Sigmoid colon (tissue), 7 donors: ENCODE results near the gene RHEB. TPM values are rescaled to one million over a fixed set of nuclear protein-coding genes. Genes with fewer than 3 reads are reported as not detected.

Experiments
- DNase-seq: peaks from one replicate; pipeline ENCODE4 v3.0.0-alpha.2; 2019
- H3K27ac ChIP-seq, 4 donors: fragments of 200-600 bp; sonication (generic); one replicate each; pipeline ENCODE4 v1.5.1; 2016 to 2019; ENCODE audit warnings: mild to moderate bottlenecking in 1 of 4
- H3K27me3 ChIP-seq, 3 donors: fragments of 200-600 bp; sonication (generic); one replicate each; pipeline ENCODE4 v1.5.1; 2019; ENCODE audit warnings: mild to moderate bottlenecking in 1 of 3
- H3K36me3 ChIP-seq, 4 donors: fragments of 200-600 bp; sonication (generic); one replicate each; pipeline ENCODE4 v1.5.1; 2016 to 2019
- H3K4me1 ChIP-seq, 4 donors: fragments of 200-600 bp; sonication (generic); one replicate each; pipeline ENCODE4 v1.5.1; 2017 to 2019
- H3K4me3 ChIP-seq, 4 donors: fragments of 200-600 bp; sonication (generic); one replicate each; pipeline ENCODE4 v1.5.1; 2017 to 2019; ENCODE audit warnings: mild to moderate bottlenecking in 2 of 4, moderate library complexity in 1 of 4
- H3K9me3 ChIP-seq, 4 donors: fragments of 200-600 bp in 3 of 4; sonication (generic) in 3 of 4; one replicate each; pipeline versions ENCODE4 v1.5.1 to v1.6.1; 2013 to 2019
- EP300 ChIP-seq, 4 donors: sonication (generic); formaldehyde crosslinking; IDR thresholded peaks; one replicate each; pipeline ENCODE4 v1.6.1; 2017; ENCODE audit warnings: antibody characterized with exemption in 4 of 4
- POLR2A ChIP-seq, 2 donors: fragments of 450-650 bp; IDR thresholded peaks; one replicate each; pipeline ENCODE4 v1.6.1; 2016; ENCODE audit warnings: antibody characterized with exemption in 2 of 2, mild to moderate bottlenecking in 2 of 2, moderate library complexity in 2 of 2
- POLR2AphosphoS5 ChIP-seq, 4 donors: sonication (generic); formaldehyde crosslinking; IDR thresholded peaks; one replicate each; pipeline ENCODE4 v1.6.1; 2017; ENCODE audit warnings: antibody characterized with exemption in 4 of 4
- WGBS, 2 donors: extraction: QIAGEN DNeasy Blood & Tissue Kit; methylation state at CpG; one replicate each; pipeline ENCODE4 v1.1.7; 2013; 5-methylcytosine and 5-hydroxymethylcytosine counted together
- intact Hi-C: fragments of 100-400 bp; cut with DNase I; formaldehyde crosslinking; loops from one replicate; pipeline ENCODE4 v1.15.1; 2023
- polyA plus RNA-seq, 3 donors: library from polyadenylated mRNA; stranded (reverse); fragments of 200-250 nt; gene quantifications; one replicate each; pipeline ENCODE4 v1.2.3, GENCODE V29; 2013
- total RNA-seq, 4 donors: library from RNA; depleted of rRNA; stranded (reverse); fragments of >200 nt; gene quantifications; one replicate each; pipeline ENCODE4 v1.1.0, GENCODE V29; 2016
- TF ChIP-seq, protein P1 (sequence below), 4 experiments: fragments of 450-650 bp in 3 of 4; fragments of 200-600 bp in 1 of 4; IDR thresholded peaks; one replicate each; pipeline ENCODE4 v1.5.1; 2016 to 2019; ENCODE audit warnings: antibody characterized with exemption in 4 of 4, mild to moderate bottlenecking in 3 of 4, moderate library complexity in 2 of 4
- donor health status: healthy with polysubstance abuse.
- donor health status: Bipolar disorder and iron deficiency.
- donor health status: healthy.

RHEB gene
- total and polyA plus RNA-seq, 7 donors: 48.3 to 162 (median 121) TPM

DNA sequence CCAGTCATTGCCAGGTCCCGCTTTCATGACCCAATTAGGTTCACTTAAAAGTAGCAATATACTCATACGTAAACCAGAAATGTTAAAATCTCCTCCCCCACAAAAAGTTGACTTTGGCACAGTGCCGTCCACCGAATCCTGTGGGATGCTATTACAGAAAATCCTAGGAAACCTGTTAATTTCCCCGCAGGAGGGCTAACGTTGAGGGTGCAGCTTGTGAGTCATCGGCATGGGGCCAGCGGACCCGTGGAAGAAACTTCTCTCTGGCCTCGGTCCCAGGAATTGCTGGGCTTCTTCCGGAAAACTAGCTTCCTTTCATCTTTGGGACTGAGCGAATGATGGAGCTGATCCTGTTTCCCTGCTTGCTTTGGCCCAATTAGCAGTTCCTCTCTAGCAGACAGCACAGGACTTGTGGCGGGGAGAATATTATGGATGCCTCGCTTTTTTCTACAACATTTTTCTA lies 93.2 kb downstream of the RHEB start:
- H3K36me3 ChIP-seq: no peaks in the 10 kb centered on the region
- peak; percentile 92 for DNase-seq
- H3K27me3 ChIP-seq: no peaks in the 10 kb centered on the region
- H3K4me1 ChIP-seq: peaks cover 0 to 38% (median 30%) of the 10 kb centered on the region in 4 donors
- peak overlapping the region; percentile 58 to 69 (median 65) for H3K27ac ChIP-seq
- H3K4me3 ChIP-seq: no peak overlapping the region
- H3K9me3 ChIP-seq: peaks cover 0 to 5% (median 0%) of the 10 kb centered on the region in 4 donors
- WGBS, 2 donors: 49 to 64% methylated on average over 14 of the region's 14 CpGs
- intact Hi-C loops: no loop called here
- peak in 1 of 4 donors; percentile 72 for TF ChIP-seq EP300 (IDR thresholded peaks at IDR 0.05)
- TF ChIP-seq POLR2AphosphoS5 (IDR thresholded peaks at IDR 0.05): peak in 2 of 4 donors; percentile 26 to 74
- TF ChIP-seq, protein P1, sequence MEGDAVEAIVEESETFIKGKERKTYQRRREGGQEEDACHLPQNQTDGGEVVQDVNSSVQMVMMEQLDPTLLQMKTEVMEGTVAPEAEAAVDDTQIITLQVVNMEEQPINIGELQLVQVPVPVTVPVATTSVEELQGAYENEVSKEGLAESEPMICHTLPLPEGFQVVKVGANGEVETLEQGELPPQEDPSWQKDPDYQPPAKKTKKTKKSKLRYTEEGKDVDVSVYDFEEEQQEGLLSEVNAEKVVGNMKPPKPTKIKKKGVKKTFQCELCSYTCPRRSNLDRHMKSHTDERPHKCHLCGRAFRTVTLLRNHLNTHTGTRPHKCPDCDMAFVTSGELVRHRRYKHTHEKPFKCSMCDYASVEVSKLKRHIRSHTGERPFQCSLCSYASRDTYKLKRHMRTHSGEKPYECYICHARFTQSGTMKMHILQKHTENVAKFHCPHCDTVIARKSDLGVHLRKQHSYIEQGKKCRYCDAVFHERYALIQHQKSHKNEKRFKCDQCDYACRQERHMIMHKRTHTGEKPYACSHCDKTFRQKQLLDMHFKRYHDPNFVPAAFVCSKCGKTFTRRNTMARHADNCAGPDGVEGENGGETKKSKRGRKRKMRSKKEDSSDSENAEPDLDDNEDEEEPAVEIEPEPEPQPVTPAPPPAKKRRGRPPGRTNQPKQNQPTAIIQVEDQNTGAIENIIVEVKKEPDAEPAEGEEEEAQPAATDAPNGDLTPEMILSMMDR (IDR thresholded peaks at IDR 0.05): no peak
- TF ChIP-seq POLR2A (IDR thresholded peaks at IDR 0.05): no peak

DNA sequence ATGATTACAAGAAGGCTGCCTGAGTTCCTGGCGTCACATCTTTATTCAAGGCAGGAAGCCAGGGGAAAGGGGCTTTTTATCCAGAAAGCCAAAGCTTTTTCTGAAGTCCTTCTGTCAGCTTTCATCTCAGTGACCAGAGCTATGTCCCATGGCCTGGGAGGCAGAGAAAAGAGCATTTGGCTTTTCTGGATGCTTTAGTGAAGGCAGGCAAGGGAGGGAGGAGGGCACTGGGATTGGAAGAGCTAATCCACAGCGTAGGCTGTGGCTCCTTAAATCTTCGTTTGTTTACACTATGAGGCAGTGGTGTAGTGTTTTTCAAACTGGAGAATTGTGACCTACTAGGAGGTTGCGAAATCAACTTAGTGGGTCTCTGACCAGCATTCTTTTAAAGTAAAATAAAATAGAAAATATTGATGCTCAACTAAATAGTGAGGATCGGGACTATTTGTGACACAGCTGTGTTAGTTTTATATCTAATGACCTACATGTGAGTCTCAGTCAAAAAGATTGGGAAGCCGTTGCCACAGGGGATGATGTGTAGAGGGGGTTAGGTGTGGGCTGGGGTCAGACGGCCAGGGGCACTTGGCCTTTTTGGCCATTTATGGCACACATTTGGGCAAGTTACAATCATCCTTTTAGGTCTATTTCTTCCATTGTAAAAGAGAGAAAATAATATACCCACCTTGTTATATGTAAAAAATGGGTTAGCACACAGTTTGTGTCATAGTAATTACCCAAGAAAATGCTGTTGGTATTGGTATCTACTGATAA lies 93.8 kb downstream of the RHEB start:
- peak; percentile 46 for DNase-seq
- H3K27ac ChIP-seq: peak overlapping the region; percentile 58 to 69 (median 65)
- no peak overlapping the region for H3K4me3 ChIP-seq
- H3K36me3 ChIP-seq: no peaks in the 10 kb centered on the region
- WGBS, 2 donors: 60 to 70% methylated on average over 7 of the region's 7 CpGs
- intact Hi-C loops: no loop called here
- peaks cover 0 to 38% (median 30%) of the 10 kb centered on the region in 4 donors for H3K4me1 ChIP-seq
- no peaks in the 10 kb centered on the region for H3K27me3 ChIP-seq
- no peak for TF ChIP-seq POLR2A (IDR thresholded peaks at IDR 0.05)
- TF ChIP-seq, protein P1 (IDR thresholded peaks at IDR 0.05): no peak
- TF ChIP-seq POLR2AphosphoS5 (IDR thresholded peaks at IDR 0.05): peak in 3 of 4 donors; percentile 8 to 49 (median 16)
- no peak for TF ChIP-seq EP300 (IDR thresholded peaks at IDR 0.05)
- H3K9me3 ChIP-seq: peaks cover 0 to 5% (median 0%) of the 10 kb centered on the region in 4 donors

- no peaks in the 10 kb centered on the region for H3K36me3 ChIP-seq
- H3K4me1 ChIP-seq: peaks cover 0 to 36% (median 28%) of the 10 kb centered on the region in 4 donors
- H3K27ac ChIP-seq: peak overlapping the region in 1 of 4 donors; percentile 69
- TF ChIP-seq POLR2AphosphoS5 (IDR thresholded peaks at IDR 0.05) (no peak), EP300 (IDR thresholded peaks at IDR 0.05) (no peak), POLR2A (IDR thresholded peaks at IDR 0.05) (no peak)
- TF ChIP-seq, protein P1 (IDR thresholded peaks at IDR 0.05): no peak
- intact Hi-C loops: no loop called here
- H3K27me3 ChIP-seq: no peaks in the 10 kb centered on the region
- no peak for DNase-seq
- peaks cover 0 to 8% (median 1%) of the 10 kb centered on the region in 4 donors for H3K9me3 ChIP-seq
- H3K4me3 ChIP-seq: no peak overlapping the region
- 74 to 80% methylated on average over 5 of the region's 5 CpGs for WGBS, 2 donors
These were observed 94.9 kb downstream of the RHEB start for GRCh38 chr7:151424799-151425198.

- Histone ChIP-seq H3K36me3 (no peaks in the 10 kb centered on the region), H3K27me3 (no peaks in the 10 kb centered on the region), H3K4me1 (peaks cover 0 to 31% (median 24%) of the 10 kb centered on the region in 4 donors), H3K9me3 (peaks cover 0 to 8% (median 1%) of the 10 kb centered on the region in 4 donors), H3K27ac (no peak overlapping the region), H3K4me3 (no peak overlapping the region)
- intact Hi-C loops: no loop called here
- no peak for TF ChIP-seq POLR2AphosphoS5 (IDR thresholded peaks at IDR 0.05)
- no peak for TF ChIP-seq POLR2A (IDR thresholded peaks at IDR 0.05)
- TF ChIP-seq, protein P1 (IDR thresholded peaks at IDR 0.05): no peak
- no peak for TF ChIP-seq EP300 (IDR thresholded peaks at IDR 0.05)
- DNase-seq: no peak
- 77 to 86% methylated on average over 5 of the region's 5 CpGs for WGBS, 2 donors
These were observed 95.8 kb downstream of the RHEB start for GRCh38 chr7:151423936-151424335.
